Measurements from ENCODE around the gene ARHGAP23.

GRCh38 chr17:38464251-38464722 lies 36.0 kb downstream of the ARHGAP23 start:
- TF ChIP-seq, protein P1, sequence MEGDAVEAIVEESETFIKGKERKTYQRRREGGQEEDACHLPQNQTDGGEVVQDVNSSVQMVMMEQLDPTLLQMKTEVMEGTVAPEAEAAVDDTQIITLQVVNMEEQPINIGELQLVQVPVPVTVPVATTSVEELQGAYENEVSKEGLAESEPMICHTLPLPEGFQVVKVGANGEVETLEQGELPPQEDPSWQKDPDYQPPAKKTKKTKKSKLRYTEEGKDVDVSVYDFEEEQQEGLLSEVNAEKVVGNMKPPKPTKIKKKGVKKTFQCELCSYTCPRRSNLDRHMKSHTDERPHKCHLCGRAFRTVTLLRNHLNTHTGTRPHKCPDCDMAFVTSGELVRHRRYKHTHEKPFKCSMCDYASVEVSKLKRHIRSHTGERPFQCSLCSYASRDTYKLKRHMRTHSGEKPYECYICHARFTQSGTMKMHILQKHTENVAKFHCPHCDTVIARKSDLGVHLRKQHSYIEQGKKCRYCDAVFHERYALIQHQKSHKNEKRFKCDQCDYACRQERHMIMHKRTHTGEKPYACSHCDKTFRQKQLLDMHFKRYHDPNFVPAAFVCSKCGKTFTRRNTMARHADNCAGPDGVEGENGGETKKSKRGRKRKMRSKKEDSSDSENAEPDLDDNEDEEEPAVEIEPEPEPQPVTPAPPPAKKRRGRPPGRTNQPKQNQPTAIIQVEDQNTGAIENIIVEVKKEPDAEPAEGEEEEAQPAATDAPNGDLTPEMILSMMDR (conservative IDR thresholded peaks at IDR 0.05; ENCODE audit: low read depth, low read length): no peak
- TF ChIP-seq EZH2 (IDR thresholded peaks at IDR 0.05; ENCODE audit: borderline replicate concordance, low read depth, low read length, poor library complexity, severe bottlenecking): no peak

Data from A673 (cell line).